ENCODE data around the gene YBEY.

- TF ChIP-seq, protein P1, sequence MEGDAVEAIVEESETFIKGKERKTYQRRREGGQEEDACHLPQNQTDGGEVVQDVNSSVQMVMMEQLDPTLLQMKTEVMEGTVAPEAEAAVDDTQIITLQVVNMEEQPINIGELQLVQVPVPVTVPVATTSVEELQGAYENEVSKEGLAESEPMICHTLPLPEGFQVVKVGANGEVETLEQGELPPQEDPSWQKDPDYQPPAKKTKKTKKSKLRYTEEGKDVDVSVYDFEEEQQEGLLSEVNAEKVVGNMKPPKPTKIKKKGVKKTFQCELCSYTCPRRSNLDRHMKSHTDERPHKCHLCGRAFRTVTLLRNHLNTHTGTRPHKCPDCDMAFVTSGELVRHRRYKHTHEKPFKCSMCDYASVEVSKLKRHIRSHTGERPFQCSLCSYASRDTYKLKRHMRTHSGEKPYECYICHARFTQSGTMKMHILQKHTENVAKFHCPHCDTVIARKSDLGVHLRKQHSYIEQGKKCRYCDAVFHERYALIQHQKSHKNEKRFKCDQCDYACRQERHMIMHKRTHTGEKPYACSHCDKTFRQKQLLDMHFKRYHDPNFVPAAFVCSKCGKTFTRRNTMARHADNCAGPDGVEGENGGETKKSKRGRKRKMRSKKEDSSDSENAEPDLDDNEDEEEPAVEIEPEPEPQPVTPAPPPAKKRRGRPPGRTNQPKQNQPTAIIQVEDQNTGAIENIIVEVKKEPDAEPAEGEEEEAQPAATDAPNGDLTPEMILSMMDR (IDR thresholded peaks at IDR 0.05; ENCODE audit: insufficient read depth, low read depth, low read length), result no peak
- no peak for TF ChIP-seq EZH2 (IDR thresholded peaks at IDR 0.05; ENCODE audit: insufficient read depth, low read length)
These were observed 11.5 kb downstream of the YBEY start for GRCh38 chr21:46297338-46298271.
